ENCODE results near the gene MAP2K4. TPM values are rescaled to one million over a fixed set of nuclear protein-coding genes. Genes with fewer than 3 reads are reported as not detected.

Gene MAP2K4
- total and polyA plus RNA-seq, 2 experiments from 2014 or later = 38.5 to 53.6 TPM

GRCh38 chr17:12094336-12094735, 73.7 kb downstream of the MAP2K4 start:
- no peaks in the 10 kb centered on the region for H3K9me3 ChIP-seq (ENCODE audit: low read depth)
- H3K4me2 ChIP-seq = no peak overlapping the region
- no peak for DNase-seq (ENCODE audit: low spot score)
- H2AFZ ChIP-seq = no peak overlapping the region
- H3K27me3 ChIP-seq = no peaks in the 10 kb centered on the region
- 95% methylated on average over 2 of the region's 2 CpGs for WGBS (ENCODE audit: low lambda C conversion rate, missing lambda C conversion rate)
- H3K36me3 ChIP-seq (replicated peaks; ENCODE audit: insufficient read depth, low read depth) = peaks cover 6% of the 10 kb centered on the region
- H4K20me1 ChIP-seq (ENCODE audit: insufficient read depth, poor library complexity, severe bottlenecking) = peaks cover 9% of the 10 kb centered on the region
- TF ChIP-seq EZH2phosphoT487 (IDR thresholded peaks at IDR 0.05; ENCODE audit: low read depth, severe bottlenecking, unreplicated experiment) (no peak), EZH2 (IDR thresholded peaks at IDR 0.05; ENCODE audit: borderline replicate concordance) (no peak), CTCF (IDR thresholded peaks at IDR 0.05; ENCODE audit: poor library complexity) (no peak)
- no peaks in the 10 kb centered on the region for H3K4me1 ChIP-seq (ENCODE audit: insufficient read depth)
- H3K9me2 ChIP-seq (replicated peaks; ENCODE audit: insufficient read depth) = no peaks in the 10 kb centered on the region
- no peak overlapping the region for H3K4me3 ChIP-seq
- H3K79me2 ChIP-seq = peaks cover 24% of the 10 kb centered on the region
- no peak overlapping the region for H3K27ac ChIP-seq

GRCh38 chr17:12095522-12095921, 74.8 kb downstream of the MAP2K4 start:
- no peak for TF ChIP-seq EZH2 (IDR thresholded peaks at IDR 0.05; ENCODE audit: borderline replicate concordance)
- TF ChIP-seq EZH2phosphoT487 (IDR thresholded peaks at IDR 0.05; ENCODE audit: low read depth, severe bottlenecking, unreplicated experiment) = no peak
- no peak for TF ChIP-seq CTCF (IDR thresholded peaks at IDR 0.05; ENCODE audit: poor library complexity)
- no peak overlapping the region for H3K4me3 ChIP-seq
- H2AFZ ChIP-seq = no peak overlapping the region
- H3K79me2 ChIP-seq = peaks cover 17% of the 10 kb centered on the region
- H3K27ac ChIP-seq = no peak overlapping the region
- H3K36me3 ChIP-seq (replicated peaks; ENCODE audit: insufficient read depth, low read depth) = peaks cover 6% of the 10 kb centered on the region
- WGBS (ENCODE audit: low lambda C conversion rate, missing lambda C conversion rate) = 98% methylated on average over 5 of the region's 5 CpGs
- H4K20me1 ChIP-seq (ENCODE audit: insufficient read depth, poor library complexity, severe bottlenecking) = peaks cover 9% of the 10 kb centered on the region
- H3K4me1 ChIP-seq (ENCODE audit: insufficient read depth) = no peaks in the 10 kb centered on the region
- no peaks in the 10 kb centered on the region for H3K9me3 ChIP-seq (ENCODE audit: low read depth)
- no peaks in the 10 kb centered on the region for H3K9me2 ChIP-seq (replicated peaks; ENCODE audit: insufficient read depth)
- H3K4me2 ChIP-seq = no peak overlapping the region
- no peak for DNase-seq (ENCODE audit: low spot score)
- no peaks in the 10 kb centered on the region for H3K27me3 ChIP-seq

- no peak overlapping the region for H3K27ac ChIP-seq
- H3K9me2 ChIP-seq (replicated peaks; ENCODE audit: insufficient read depth) = no peaks in the 10 kb centered on the region
- H4K20me1 ChIP-seq (ENCODE audit: insufficient read depth, poor library complexity, severe bottlenecking) = peaks cover 9% of the 10 kb centered on the region
- H3K9me3 ChIP-seq (ENCODE audit: low read depth) = no peaks in the 10 kb centered on the region
- no peak overlapping the region for H2AFZ ChIP-seq
- 75% methylated on average over 3 of the region's 3 CpGs for WGBS (ENCODE audit: low lambda C conversion rate, missing lambda C conversion rate)
- H3K4me2 ChIP-seq = no peak overlapping the region
- no peak overlapping the region for H3K4me3 ChIP-seq
- TF ChIP-seq CTCF (IDR thresholded peaks at IDR 0.05; ENCODE audit: poor library complexity) (no peak), EZH2 (IDR thresholded peaks at IDR 0.05; ENCODE audit: borderline replicate concordance) (no peak), EZH2phosphoT487 (IDR thresholded peaks at IDR 0.05; ENCODE audit: low read depth, severe bottlenecking, unreplicated experiment) (no peak)
- H3K4me1 ChIP-seq (ENCODE audit: insufficient read depth) = no peaks in the 10 kb centered on the region
- H3K79me2 ChIP-seq = peaks cover 23% of the 10 kb centered on the region
- no peak for DNase-seq (ENCODE audit: low spot score)
- H3K27me3 ChIP-seq = no peaks in the 10 kb centered on the region
- H3K36me3 ChIP-seq (replicated peaks; ENCODE audit: insufficient read depth, low read depth) = peaks cover 6% of the 10 kb centered on the region
These were observed 76.6 kb downstream of the MAP2K4 start for GRCh38 chr17:12097326-12097725.

GRCh38 chr17:12098568-12098967, 77.9 kb downstream of the MAP2K4 start:
- Histone ChIP-seq H4K20me1 (ENCODE audit: insufficient read depth, poor library complexity, severe bottlenecking) (peaks cover 8% of the 10 kb centered on the region), H3K4me3 (no peak overlapping the region), H3K36me3 (replicated peaks; ENCODE audit: insufficient read depth, low read depth) (peaks cover 6% of the 10 kb centered on the region), H3K9me2 (replicated peaks; ENCODE audit: insufficient read depth) (no peaks in the 10 kb centered on the region), H2AFZ (no peak overlapping the region), H3K9me3 (ENCODE audit: low read depth) (no peaks in the 10 kb centered on the region), H3K27me3 (no peaks in the 10 kb centered on the region), H3K79me2 (peaks cover 23% of the 10 kb centered on the region), H3K4me2 (no peak overlapping the region), H3K4me1 (ENCODE audit: insufficient read depth) (no peaks in the 10 kb centered on the region), H3K27ac (no peak overlapping the region)
- no peak for DNase-seq (ENCODE audit: low spot score)
- TF ChIP-seq EZH2 (IDR thresholded peaks at IDR 0.05; ENCODE audit: borderline replicate concordance) (no peak), CTCF (IDR thresholded peaks at IDR 0.05; ENCODE audit: poor library complexity) (no peak), EZH2phosphoT487 (IDR thresholded peaks at IDR 0.05; ENCODE audit: low read depth, severe bottlenecking, unreplicated experiment) (no peak)
